ENCODE data around the gene KRTAP10-1. TPM values are rescaled to one million over a fixed set of nuclear protein-coding genes. Genes with fewer than 3 reads are reported as not detected.

Gene KRTAP10-1
- total RNA-seq, 1 donor from 2014 or later = not detected

GRCh38 chr21:44522753-44523204 is 17.2 kb downstream of the KRTAP10-1 start:
- Histone ChIP-seq H3K27ac (no peak overlapping the region), H3K36me3 (no peaks in the 10 kb centered on the region), H3K9me3 (no peaks in the 10 kb centered on the region), H3K4me3 (no peak overlapping the region), H3K4me1 (no peaks in the 10 kb centered on the region), H3K27me3 (no peaks in the 10 kb centered on the region)
- TF ChIP-seq, protein P1, sequence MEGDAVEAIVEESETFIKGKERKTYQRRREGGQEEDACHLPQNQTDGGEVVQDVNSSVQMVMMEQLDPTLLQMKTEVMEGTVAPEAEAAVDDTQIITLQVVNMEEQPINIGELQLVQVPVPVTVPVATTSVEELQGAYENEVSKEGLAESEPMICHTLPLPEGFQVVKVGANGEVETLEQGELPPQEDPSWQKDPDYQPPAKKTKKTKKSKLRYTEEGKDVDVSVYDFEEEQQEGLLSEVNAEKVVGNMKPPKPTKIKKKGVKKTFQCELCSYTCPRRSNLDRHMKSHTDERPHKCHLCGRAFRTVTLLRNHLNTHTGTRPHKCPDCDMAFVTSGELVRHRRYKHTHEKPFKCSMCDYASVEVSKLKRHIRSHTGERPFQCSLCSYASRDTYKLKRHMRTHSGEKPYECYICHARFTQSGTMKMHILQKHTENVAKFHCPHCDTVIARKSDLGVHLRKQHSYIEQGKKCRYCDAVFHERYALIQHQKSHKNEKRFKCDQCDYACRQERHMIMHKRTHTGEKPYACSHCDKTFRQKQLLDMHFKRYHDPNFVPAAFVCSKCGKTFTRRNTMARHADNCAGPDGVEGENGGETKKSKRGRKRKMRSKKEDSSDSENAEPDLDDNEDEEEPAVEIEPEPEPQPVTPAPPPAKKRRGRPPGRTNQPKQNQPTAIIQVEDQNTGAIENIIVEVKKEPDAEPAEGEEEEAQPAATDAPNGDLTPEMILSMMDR (IDR thresholded peaks at IDR 0.05) = no peak
- peak in 1 of 2 donors; percentile 3 for DNase-seq (ENCODE audit: low spot score in 2 of 2)
- intact Hi-C loops (cut with DNase I) = no loop called here

GRCh38 chr21:44521928-44522752 is 17.9 kb downstream of the KRTAP10-1 start:
- intact Hi-C loops (cut with DNase I) = no loop called here
- no peak overlapping the region for H3K4me3 ChIP-seq
- H3K9me3 ChIP-seq = no peaks in the 10 kb centered on the region
- TF ChIP-seq, protein P1 (IDR thresholded peaks at IDR 0.05) = no peak
- H3K27ac ChIP-seq = no peak overlapping the region
- H3K27me3 ChIP-seq = no peaks in the 10 kb centered on the region
- no peaks in the 10 kb centered on the region for H3K36me3 ChIP-seq
- peak in 1 of 2 donors; percentile 58 for DNase-seq (ENCODE audit: low spot score in 2 of 2)
- H3K4me1 ChIP-seq = no peaks in the 10 kb centered on the region

DNA sequence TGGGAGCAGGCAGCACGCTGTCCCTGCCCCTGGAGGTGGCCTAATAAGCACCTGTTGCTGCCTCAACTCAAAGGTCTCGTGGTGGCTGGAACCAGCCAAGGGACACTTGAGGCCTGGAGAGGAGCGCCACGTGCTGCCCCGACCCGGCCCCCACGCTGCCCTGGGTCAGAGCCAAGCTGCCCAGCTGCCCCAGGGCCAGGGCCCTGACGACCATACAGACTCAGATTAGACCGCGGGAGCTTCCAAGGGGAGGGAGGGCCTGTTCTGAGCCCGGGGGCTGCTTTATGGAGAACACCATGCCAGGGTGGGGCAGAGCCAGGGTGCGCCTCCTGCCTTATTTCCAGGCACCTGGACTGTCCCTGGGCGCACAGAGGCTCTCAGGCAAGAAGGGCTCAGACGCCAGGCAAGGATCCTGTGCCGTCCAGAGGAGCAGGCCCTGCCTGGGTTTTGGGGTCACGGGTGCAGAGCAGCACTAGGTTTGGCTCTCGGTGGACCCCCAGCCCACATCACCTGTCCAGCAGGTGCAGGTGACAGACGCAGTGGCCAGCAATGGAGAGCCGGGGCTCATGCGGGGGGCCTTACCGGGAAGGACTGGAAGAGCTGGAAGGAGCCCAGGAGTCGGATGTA is 18.6 kb downstream of the KRTAP10-1 start:
- TF ChIP-seq, protein P1 (IDR thresholded peaks at IDR 0.05) = no peak
- H3K4me3 ChIP-seq = no peak overlapping the region
- no peaks in the 10 kb centered on the region for H3K9me3 ChIP-seq
- H3K27me3 ChIP-seq = no peaks in the 10 kb centered on the region
- intact Hi-C loops (cut with DNase I) = no loop called here
- no peaks in the 10 kb centered on the region for H3K36me3 ChIP-seq
- peak in 1 of 2 donors; percentile 53 for DNase-seq (ENCODE audit: low spot score in 2 of 2)
- H3K4me1 ChIP-seq = no peaks in the 10 kb centered on the region
- H3K27ac ChIP-seq = no peak overlapping the region

GRCh38 chr21:44520326-44521300 is 19.4 kb downstream of the KRTAP10-1 start:
- TF ChIP-seq, protein P1 (IDR thresholded peaks at IDR 0.05) = no peak
- intact Hi-C loops (cut with DNase I) = no loop called here
- Histone ChIP-seq H3K9me3 (no peaks in the 10 kb centered on the region), H3K27me3 (no peaks in the 10 kb centered on the region), H3K4me1 (no peaks in the 10 kb centered on the region), H3K4me3 (no peak overlapping the region), H3K36me3 (no peaks in the 10 kb centered on the region), H3K27ac (no peak overlapping the region)
- DNase-seq (ENCODE audit: low spot score in 2 of 2) = peak in 1 of 2 donors; percentile 40
